ENCODE measurements around the gene PRDM16. TPM values are rescaled to one million over a fixed set of nuclear protein-coding genes. Genes with fewer than 3 reads are reported as not detected.

The PRDM16 gene
- total RNA-seq, 4 donors from 2014 or later = 5.9 to 41.7 (median 11.2) TPM

GRCh38 chr1:3158347-3158746, 89.3 kb downstream of the PRDM16 start:
- no peaks in the 10 kb centered on the region for H3K9me3 ChIP-seq
- TF ChIP-seq POLR2A (IDR thresholded peaks at IDR 0.05) (no peak), EP300 (IDR thresholded peaks at IDR 0.05) (no peak)
- H3K36me3 ChIP-seq = no peaks in the 10 kb centered on the region
- DNase-seq (ENCODE audit: low spot score in 2 of 2) = no peak
- H3K4me3 ChIP-seq = no peak overlapping the region
- whole genome bisulfite sequencing, 2 donors = 87% methylated on average over 4 of the region's 4 CpGs
- H3K27ac ChIP-seq = no peak overlapping the region
- H3K27me3 ChIP-seq = peaks cover 0 to 37% of the 10 kb centered on the region in 2 donors
- peaks cover 0 to 57% (median 14%) of the 10 kb centered on the region in 4 donors for H3K4me1 ChIP-seq

- TF ChIP-seq CTCF (IDR thresholded peaks at IDR 0.05) (no peak), EP300 (IDR thresholded peaks at IDR 0.05) (no peak), POLR2A (IDR thresholded peaks at IDR 0.05) (no peak)
- Histone ChIP-seq H3K36me3 (no peaks in the 10 kb centered on the region), H3K9me3 (no peaks in the 10 kb centered on the region), H3K27me3 (peaks cover 0 to 39% of the 10 kb centered on the region in 2 donors), H3K27ac (peak overlapping the region in 2 of 4 donors; percentile 43 to 83), H3K4me1 (peaks cover 0 to 58% (median 13%) of the 10 kb centered on the region in 4 donors), H3K4me3 (no peak overlapping the region)
- no peak for DNase-seq (ENCODE audit: low spot score in 2 of 2)
- 96 to 98% methylated on average over 8 to 10 of the region's 10 CpGs for WGBS, 2 donors
Measured at GRCh38 chr1:3159121-3159520, 90.1 kb downstream of the PRDM16 start.

GRCh38 chr1:3159996-3160395, 91.0 kb downstream of the PRDM16 start:
- Histone ChIP-seq H3K4me1 (peaks cover 0 to 53% (median 13%) of the 10 kb centered on the region in 4 donors), H3K9me3 (no peaks in the 10 kb centered on the region), H3K4me3 (no peak overlapping the region), H3K27me3 (peaks cover 0 to 34% of the 10 kb centered on the region in 2 donors), H3K27ac (peak overlapping the region in 2 of 4 donors; percentile 83 to 86), H3K36me3 (no peaks in the 10 kb centered on the region)
- no peak for DNase-seq (ENCODE audit: low spot score in 2 of 2)
- TF ChIP-seq CTCF (IDR thresholded peaks at IDR 0.05) (no peak), POLR2A (IDR thresholded peaks at IDR 0.05) (no peak), EP300 (IDR thresholded peaks at IDR 0.05) (no peak)
- WGBS, 2 donors = 53 to 61% methylated on average over 6 to 8 of the region's 8 CpGs

GRCh38 chr1:3160647-3161145, 91.7 kb downstream of the PRDM16 start:
- Histone ChIP-seq H3K27me3 (peaks cover 0 to 34% of the 10 kb centered on the region in 2 donors), H3K9me3 (no peaks in the 10 kb centered on the region), H3K4me3 (peak overlapping the region in 1 of 4 donors; percentile 4), H3K36me3 (no peaks in the 10 kb centered on the region), H3K27ac (peak overlapping the region; percentile 35 to 86 (median 70)), H3K4me1 (peaks cover 0 to 47% (median 13%) of the 10 kb centered on the region in 4 donors)
- no peak for DNase-seq (ENCODE audit: low spot score in 2 of 2)
- TF ChIP-seq EP300 (IDR thresholded peaks at IDR 0.05) = no peak
- TF ChIP-seq POLR2A (IDR thresholded peaks at IDR 0.05) = no peak
- no peak for TF ChIP-seq CTCF (IDR thresholded peaks at IDR 0.05)
- 58 to 70% methylated on average over 11 to 12 of the region's 12 CpGs for WGBS, 2 donors

GRCh38 chr1:3161176-3161840, 92.3 kb downstream of the PRDM16 start:
- peaks cover 0 to 33% of the 10 kb centered on the region in 2 donors for H3K27me3 ChIP-seq
- H3K4me1 ChIP-seq = peaks cover 0 to 41% (median 13%) of the 10 kb centered on the region in 4 donors
- no peaks in the 10 kb centered on the region for H3K9me3 ChIP-seq
- no peaks in the 10 kb centered on the region for H3K36me3 ChIP-seq
- WGBS, 2 donors = 41 to 42% methylated on average over 27 to 30 of the region's 30 CpGs
- TF ChIP-seq POLR2A (IDR thresholded peaks at IDR 0.05) = no peak
- no peak for TF ChIP-seq CTCF (IDR thresholded peaks at IDR 0.05)
- no peak for TF ChIP-seq EP300 (IDR thresholded peaks at IDR 0.05)
- no peak for DNase-seq (ENCODE audit: low spot score in 2 of 2)
- H3K27ac ChIP-seq = peak overlapping the region; percentile 35 to 86 (median 70)
- H3K4me3 ChIP-seq = peak overlapping the region in 1 of 4 donors; percentile 4
